H54 (cell line): ENCODE results near the gene HENMT1.
"Not testable (repeated sequence)": the region's sequence is repeated elsewhere in the genome, so short reads cannot be mapped to it uniquely, and the experiment has no call there.

Source experiments
- DNase-seq: peaks from one replicate; pipeline ENCODE4 v3.0.0; 2011; ENCODE audit warnings: low spot score, mixed read lengths; ENCODE audit not compliant: insufficient read length
- FAIRE-seq: peaks from 3 replicates; lab custom pipeline; 2011; peaks lifted over from hg19 to GRCh38; lab: Jason Lieb, UNC
- POLR2A ChIP-seq: IDR thresholded peaks from 2 replicates; pipeline ENCODE4 v1.6.1; 2011; ENCODE audit warnings: low read depth, mild to moderate bottlenecking, low read length

The HENMT1 gene

DNA sequence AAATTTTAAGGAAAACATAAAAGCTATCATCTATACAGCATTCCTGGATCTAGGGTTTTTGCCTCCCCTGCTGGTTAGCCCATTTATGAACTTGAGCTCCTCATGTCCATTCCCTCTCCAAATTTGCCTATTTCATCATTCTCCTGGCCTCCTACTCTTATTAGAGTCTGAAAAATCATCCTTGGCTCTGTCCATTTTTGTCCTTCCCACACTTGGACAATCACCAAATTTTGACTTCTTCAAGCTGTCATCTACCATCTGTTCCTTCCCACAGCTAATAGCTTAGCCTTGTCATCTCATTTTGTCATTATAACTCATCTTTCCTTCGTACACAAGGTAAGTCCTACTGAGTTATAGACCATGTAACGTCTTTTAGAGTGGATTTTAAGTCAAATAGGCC, 2.2 kb upstream of the HENMT1 start:
- no peak for FAIRE-seq
- no peak for TF ChIP-seq POLR2A
- DNase-seq: no peak

DNA sequence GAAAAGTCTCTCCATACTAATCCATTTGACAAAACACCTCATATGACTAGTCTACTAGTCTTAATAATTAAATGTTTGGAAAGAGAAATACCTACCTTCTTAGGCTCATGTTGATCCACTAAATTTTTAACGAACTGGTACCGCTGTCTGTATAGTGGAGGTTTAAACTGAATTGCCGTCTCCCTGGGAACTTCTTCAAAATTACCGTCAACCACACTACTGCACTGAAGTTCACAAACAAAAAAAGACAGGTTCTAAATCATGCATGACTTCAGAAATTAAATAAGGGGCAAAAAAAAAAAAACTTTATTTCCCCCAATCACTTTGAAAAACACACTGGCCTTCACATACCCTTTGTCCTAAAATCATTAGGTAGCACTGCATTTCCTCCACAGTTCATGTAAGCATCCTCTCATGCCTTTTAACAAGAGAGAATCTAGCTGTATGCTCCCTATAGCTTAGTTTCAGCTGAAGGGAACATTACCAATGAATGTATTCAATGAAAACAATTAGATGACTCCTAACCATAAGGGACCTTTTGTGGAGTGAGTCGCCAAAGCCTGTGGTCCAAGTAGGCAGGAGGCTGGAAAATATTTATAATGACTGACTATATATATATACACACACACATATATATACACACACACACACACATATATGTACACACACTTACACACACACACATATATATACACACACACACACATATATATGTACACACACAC, 3.4 kb downstream of the HENMT1 start:
- no peak for FAIRE-seq
- DNase-seq: no peak
- no peak for TF ChIP-seq POLR2A

DNA sequence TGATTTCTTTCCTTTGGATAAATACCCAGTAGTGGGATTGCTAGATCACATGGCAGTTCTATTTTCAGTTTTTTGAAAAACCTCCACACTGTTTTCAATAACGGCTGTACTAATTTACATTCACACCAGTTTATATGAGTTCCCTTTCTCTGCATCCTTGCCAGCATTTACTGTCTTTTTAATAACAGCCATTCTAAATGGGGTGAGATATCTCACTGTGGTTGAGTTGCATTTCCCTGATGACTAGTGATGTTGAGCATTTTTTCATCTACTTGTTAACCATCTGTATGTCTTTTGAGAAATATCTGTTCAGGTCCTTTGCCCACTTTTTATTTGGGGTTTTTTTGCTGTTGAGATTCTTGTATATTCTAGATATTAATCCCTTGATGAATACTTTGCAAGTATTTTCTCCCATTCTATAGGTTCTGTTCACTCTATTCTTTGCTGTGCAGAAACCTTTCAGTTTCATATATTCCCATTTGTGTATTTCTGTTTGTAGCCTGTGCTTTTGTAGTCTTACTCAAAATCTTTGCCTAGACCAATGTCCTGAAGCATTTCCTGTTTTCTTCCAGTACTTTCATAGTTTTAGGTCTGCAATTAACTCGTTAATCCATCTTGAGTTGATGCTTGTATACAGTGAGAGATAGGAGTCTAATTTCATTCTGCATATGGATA, 7.3 kb downstream of the HENMT1 start:
- FAIRE-seq (peak; percentile 52), DNase-seq (no peak)
- no peak for TF ChIP-seq POLR2A

DNA sequence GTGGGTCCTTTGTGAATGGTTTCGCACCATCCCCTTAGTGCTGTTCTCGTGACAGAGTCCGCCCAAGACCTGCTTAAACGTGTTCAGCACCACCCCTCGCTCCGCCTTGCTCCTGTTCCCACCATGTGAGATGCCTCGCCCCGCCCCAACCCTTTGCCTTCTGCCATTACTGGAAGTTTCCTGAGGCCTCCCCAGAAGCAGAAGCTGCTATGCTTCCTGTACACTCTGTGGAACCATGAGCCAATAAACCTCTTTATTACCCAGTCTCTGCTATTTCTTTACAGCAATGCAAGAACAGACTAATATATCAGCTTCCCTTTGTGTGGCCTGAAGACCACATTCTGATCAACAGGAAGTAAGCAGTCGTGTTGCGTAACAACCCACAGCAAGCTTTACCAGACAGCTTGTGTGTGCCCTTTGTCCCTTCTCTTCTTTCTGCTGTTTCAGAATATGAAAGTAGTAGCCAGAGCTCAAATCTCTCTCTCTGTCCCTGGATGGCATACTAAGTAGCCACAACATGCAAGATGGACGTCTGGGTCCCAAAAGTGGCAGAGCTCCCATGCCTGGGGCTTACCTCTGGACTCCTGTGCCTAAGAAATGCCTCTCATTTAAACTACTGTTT, 14.1 kb downstream of the HENMT1 start:
- no peak for TF ChIP-seq POLR2A
- DNase-seq (no peak), FAIRE-seq (no peak)

DNA sequence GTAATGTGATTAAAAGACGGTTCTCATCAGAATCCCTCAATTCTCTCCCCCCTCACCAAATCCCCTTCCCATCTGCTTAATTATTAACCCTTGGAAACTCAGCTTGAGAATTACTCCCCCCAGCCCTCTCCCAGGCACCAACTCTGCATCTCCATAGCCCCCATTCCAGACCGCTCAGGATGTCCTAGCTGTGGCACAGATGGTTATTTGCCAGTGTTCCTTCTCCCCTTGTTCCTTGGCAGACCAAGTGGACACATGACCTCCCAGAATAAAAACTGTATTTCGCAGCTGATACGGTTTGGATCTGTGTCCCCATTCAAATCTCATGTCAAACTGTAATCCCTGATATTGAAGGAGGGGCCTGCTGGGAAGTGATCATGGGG, 14.6 kb downstream of the HENMT1 start:
- TF ChIP-seq POLR2A: no peak
- FAIRE-seq (no peak), DNase-seq (no peak)

DNA sequence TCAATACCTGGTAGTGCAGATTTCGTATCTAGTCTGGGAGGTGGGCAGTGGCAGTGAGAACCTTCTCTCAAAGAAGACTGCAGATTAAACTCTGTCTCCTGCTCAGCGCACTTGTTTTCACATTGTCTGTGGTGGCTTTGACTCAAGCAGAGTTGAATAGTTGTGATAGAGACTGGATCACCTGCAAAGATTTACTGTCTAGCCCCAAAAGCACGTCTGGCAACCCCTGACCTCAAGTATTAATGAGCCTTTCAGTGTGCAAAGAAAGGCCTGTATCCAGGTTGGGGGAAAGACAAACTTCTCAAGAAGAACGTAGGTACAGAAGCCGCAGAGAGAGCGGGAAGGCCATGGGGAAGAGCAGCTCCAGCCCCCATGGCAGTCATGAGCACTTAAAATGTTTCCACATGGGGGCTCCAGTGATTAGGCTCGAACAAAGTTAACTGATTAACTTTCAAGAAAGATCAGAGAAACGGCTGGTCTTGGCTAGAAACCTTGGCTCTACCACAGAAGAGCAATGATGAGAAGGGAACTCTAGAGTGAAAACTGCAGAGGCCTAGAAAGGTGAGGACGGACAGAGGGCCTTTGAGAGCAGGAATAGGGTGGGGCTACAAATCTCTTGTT, 15.2 kb downstream of the HENMT1 start:
- DNase-seq: no peak
- FAIRE-seq: no peak
- no peak for TF ChIP-seq POLR2A

DNA sequence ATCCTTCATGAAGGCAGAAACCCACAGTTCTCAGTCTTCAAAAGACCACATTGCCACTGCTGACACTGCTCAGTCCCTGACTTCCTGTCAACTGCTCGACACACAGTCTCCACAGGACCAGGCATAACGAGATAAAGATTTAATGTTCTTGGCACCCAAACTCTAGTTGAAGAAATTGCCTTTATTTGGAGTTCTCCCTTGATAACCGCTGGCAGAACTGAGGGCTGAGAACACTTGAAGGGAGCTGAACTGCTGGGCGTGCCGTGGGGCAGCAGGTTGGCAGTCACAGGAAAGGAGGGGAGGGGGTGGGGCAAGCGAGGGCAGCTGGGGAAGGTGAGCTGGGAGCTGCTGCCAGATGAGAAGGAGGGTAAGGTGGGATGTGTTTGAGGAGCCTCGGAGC, 15.9 kb downstream of the HENMT1 start:
- TF ChIP-seq POLR2A: no peak
- DNase-seq: no peak
- FAIRE-seq: no peak

DNA sequence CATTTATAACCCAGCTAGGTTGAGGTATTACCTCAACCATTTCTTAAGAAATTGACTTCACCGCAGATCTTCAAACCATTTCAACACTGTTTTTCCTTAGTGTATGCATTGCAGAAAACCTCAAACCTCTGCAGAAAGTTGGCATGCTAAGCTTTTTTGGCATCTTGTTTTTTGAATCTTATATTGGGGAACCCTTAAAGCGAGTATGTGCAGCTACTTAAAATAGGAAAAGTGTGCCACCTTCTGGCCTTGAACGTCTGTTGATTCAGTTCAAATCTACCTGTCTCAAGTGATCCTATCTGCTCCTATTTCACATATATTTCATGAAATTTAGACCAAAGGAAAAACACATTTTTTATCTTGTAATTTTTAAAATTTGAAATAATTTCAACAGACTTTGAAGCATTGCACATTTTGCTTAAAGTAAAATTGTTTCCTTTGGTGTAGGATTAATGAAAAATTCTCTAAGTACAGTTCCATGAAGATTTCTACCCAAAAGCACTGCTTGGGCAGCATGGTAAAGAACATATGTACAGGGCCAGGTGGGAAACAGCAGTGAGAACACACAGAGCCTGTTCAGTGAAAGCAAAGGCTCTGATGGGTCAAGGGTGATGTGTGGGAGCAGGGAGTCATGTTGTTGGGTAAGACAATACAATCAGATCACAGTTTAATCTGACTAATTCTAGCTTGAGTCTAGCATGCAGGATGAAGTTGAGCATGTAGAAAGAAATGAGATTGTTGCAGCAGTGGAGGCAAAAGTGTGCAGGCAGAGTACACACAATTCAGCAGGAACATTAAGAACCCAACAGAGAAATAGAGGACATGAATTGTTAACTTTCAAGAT, 17.2 kb downstream of the HENMT1 start:
- FAIRE-seq (peak; percentile 62), DNase-seq (peak; percentile 53)
- TF ChIP-seq POLR2A: no peak

DNA sequence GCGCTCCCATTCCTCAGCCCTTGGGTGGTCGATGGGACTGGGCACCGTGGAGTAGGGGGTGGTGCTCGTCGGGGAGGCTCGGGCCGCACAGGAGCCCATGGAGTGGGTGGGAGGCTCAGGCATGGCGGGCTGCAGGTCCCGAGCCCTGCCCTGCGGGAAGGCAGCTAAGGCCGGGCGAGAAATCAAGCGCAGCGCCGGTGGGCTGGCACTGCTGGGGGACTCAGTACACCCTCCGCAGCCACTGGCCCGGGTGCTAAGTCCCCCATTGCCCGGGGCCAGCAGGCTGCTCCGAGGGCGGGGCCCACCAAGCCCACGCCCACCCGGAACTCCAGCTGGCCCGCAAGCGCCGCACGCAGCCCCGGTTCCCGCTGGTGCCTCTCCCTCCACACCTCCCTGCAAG, 20.0 kb downstream of the HENMT1 start:
- not testable (repeated sequence) for DNase-seq, FAIRE-seq

DNA sequence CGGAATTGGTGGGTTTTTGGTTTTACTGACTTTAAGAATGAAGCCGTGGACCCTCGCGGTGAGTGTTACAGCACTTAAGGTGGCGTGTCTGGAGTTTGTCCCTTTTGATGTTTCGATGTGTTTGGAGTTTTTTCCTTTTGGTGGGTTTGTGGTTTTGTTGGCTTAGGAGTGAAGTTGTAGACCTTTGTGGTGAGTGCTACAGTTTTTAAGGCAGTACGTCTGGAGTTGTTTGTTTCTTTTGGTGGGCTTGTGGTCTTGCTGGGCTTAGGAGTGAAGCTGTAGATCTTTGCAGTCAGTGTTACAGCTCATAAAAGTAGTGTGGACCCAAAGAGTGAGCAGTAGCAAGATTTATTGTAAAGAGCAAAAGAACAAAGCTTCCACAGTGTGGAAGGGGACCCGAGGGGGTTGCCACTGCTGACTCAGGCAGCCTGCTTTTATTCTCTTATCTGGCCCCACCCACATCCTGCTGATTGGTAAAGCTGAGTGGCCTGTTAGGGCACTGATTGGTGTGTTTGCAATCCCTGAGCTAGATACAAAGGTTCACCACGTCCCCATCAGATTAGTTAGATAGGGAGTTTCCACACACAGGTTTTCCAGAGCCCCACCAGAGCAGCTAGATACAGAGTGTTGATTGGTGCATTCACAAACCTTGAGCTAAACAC, 20.9 kb downstream of the HENMT1 start:
- no peak for TF ChIP-seq POLR2A
- no peak for FAIRE-seq
- no peak for DNase-seq

DNA sequence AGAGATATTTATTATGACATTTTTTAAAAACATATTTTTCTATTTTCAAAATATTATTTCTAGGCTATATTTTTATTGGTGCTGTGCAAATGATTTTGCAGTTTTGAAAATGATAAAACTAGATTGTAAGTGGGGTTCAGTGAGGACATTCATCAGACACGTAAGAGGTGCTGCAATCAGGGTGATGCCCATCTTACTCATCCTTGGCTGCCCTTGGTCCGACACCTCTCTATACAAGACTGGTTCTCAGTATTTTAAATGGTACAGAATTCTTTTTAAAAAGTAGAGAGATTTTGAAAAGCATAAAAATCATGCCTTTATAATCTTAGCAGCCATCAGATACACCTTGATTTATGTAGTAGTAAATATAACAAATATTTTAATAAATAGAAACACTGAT, 24.0 kb downstream of the HENMT1 start:
- no peak for TF ChIP-seq POLR2A
- DNase-seq (no peak), FAIRE-seq (no peak)

DNA sequence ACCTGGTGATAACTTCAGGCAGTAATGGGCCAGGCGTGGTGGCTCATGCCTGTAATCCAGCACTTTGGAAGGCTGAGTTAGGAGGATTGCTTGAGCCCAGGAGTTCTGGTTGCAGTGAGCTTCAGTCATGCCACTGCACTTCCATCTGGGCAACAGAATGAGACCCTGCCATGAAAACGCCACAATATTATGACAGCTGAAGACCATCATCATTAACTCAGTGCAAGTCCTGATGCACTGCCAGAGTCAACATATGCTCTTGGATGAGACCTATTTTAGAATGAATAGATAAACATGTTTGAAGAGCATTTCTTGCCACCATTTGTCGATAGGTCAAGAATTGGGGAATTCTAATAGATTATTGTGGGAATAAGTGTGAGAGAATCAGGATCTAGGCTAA, 26.4 kb downstream of the HENMT1 start:
- FAIRE-seq (no peak), DNase-seq (no peak)
- no peak for TF ChIP-seq POLR2A

DNA sequence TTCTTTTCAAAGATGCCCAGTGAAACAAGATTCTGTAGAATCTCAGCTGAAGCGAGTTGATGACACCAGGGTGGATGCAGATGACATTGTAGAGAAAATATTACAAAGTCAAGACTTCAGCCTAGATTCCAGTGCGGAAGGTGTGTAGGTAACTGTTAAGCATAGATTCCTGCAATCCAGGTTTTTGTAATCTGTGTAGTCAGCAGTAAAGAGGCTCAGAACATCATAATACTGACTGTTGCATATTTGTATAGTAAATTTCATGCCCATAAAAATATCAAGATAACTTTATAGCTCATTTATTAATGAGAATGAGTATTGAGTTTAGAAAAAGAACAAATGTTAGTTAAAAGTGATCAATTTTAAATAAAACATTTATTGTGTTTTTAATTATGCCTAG, 32.2 kb downstream of the HENMT1 start:
- no peak for DNase-seq
- TF ChIP-seq POLR2A: no peak

More for the DNA sequence above, 32.2 kb downstream of the HENMT1 start:
- FAIRE-seq: no peak
